Measurements from ENCODE around the gene MAP1LC3B2. TPM values are rescaled to one million over a fixed set of nuclear protein-coding genes. Genes with fewer than 3 reads are reported as not detected.

The MAP1LC3B2 gene
- total RNA-seq, 2 donors from 2014 or later = 0.90 to 0.97 TPM

GRCh38 chr12:116601933-116602810 lies 43.0 kb downstream of the MAP1LC3B2 start:
- Mint-ChIP-seq H3K4me1 (peaks cover 10% of the 10 kb centered on the region), H3K4me3 (no peak overlapping the region), H3K27ac (no peak overlapping the region), H3K36me3 (ENCODE audit: low read depth) (no peaks in the 10 kb centered on the region), H3K27me3 (peaks cover 3% of the 10 kb centered on the region), H3K9me3 (no peaks in the 10 kb centered on the region)
- ATAC-seq (replicated peaks) = no peak

- Mint-ChIP-seq H3K4me3 (no peak overlapping the region), H3K4me1 (peaks cover 10% of the 10 kb centered on the region), H3K36me3 (ENCODE audit: low read depth) (no peaks in the 10 kb centered on the region), H3K27me3 (peaks cover 3% of the 10 kb centered on the region), H3K27ac (no peak overlapping the region), H3K9me3 (no peaks in the 10 kb centered on the region)
- no peak for ATAC-seq (replicated peaks)
These were observed 44.5 kb downstream of the MAP1LC3B2 start for GRCh38 chr12:116603546-116604177.

GRCh38 chr12:116604178-116604895 lies 45.2 kb downstream of the MAP1LC3B2 start:
- Mint-ChIP-seq H3K36me3 (ENCODE audit: low read depth) (no peaks in the 10 kb centered on the region), H3K4me1 (peaks cover 10% of the 10 kb centered on the region), H3K9me3 (no peaks in the 10 kb centered on the region), H3K27ac (no peak overlapping the region), H3K4me3 (no peak overlapping the region), H3K27me3 (peaks cover 3% of the 10 kb centered on the region)
- no peak for ATAC-seq (replicated peaks)

GRCh38 chr12:116604951-116605641 lies 45.9 kb downstream of the MAP1LC3B2 start:
- Mint-ChIP-seq H3K27me3 (peaks cover 3% of the 10 kb centered on the region), H3K4me3 (no peak overlapping the region), H3K27ac (no peak overlapping the region), H3K36me3 (ENCODE audit: low read depth) (no peaks in the 10 kb centered on the region), H3K9me3 (no peaks in the 10 kb centered on the region), H3K4me1 (peaks cover 10% of the 10 kb centered on the region)
- no peak for ATAC-seq (replicated peaks)

- H3K9me3 Mint-ChIP-seq = no peaks in the 10 kb centered on the region
- H3K27ac Mint-ChIP-seq = no peak overlapping the region
- no peak for ATAC-seq (replicated peaks)
- no peaks in the 10 kb centered on the region for H3K36me3 Mint-ChIP-seq (ENCODE audit: low read depth)
- H3K4me3 Mint-ChIP-seq = no peak overlapping the region
- peaks cover 3% of the 10 kb centered on the region for H3K27me3 Mint-ChIP-seq
- H3K4me1 Mint-ChIP-seq = peaks cover 9% of the 10 kb centered on the region
These were observed 47.2 kb downstream of the MAP1LC3B2 start for GRCh38 chr12:116606397-116606796.

GRCh38 chr12:116607039-116607438 lies 47.9 kb downstream of the MAP1LC3B2 start:
- Mint-ChIP-seq H3K4me3 (no peak overlapping the region), H3K9me3 (no peaks in the 10 kb centered on the region), H3K27me3 (peaks cover 3% of the 10 kb centered on the region), H3K27ac (no peak overlapping the region), H3K36me3 (ENCODE audit: low read depth) (no peaks in the 10 kb centered on the region), H3K4me1 (peaks cover 3% of the 10 kb centered on the region)
- no peak for ATAC-seq (replicated peaks)

GRCh38 chr12:116609319-116610114 lies 50.3 kb downstream of the MAP1LC3B2 start:
- no peak overlapping the region for H3K27ac Mint-ChIP-seq
- no peaks in the 10 kb centered on the region for H3K9me3 Mint-ChIP-seq
- no peak for ATAC-seq (replicated peaks)
- no peak overlapping the region for H3K4me3 Mint-ChIP-seq
- no peaks in the 10 kb centered on the region for H3K36me3 Mint-ChIP-seq (ENCODE audit: low read depth)
- peaks cover 3% of the 10 kb centered on the region for H3K27me3 Mint-ChIP-seq
- no peaks in the 10 kb centered on the region for H3K4me1 Mint-ChIP-seq

GRCh38 chr12:116610971-116611541 lies 51.9 kb downstream of the MAP1LC3B2 start:
- Mint-ChIP-seq H3K4me3 (no peak overlapping the region), H3K36me3 (ENCODE audit: low read depth) (no peaks in the 10 kb centered on the region), H3K4me1 (no peaks in the 10 kb centered on the region), H3K27me3 (no peaks in the 10 kb centered on the region), H3K27ac (no peak overlapping the region), H3K9me3 (no peaks in the 10 kb centered on the region)
- ATAC-seq (replicated peaks) = no peak

- H3K27ac Mint-ChIP-seq = no peak overlapping the region
- ATAC-seq (replicated peaks) = no peak
- H3K27me3 Mint-ChIP-seq = no peaks in the 10 kb centered on the region
- no peaks in the 10 kb centered on the region for H3K36me3 Mint-ChIP-seq (ENCODE audit: low read depth)
- no peak overlapping the region for H3K4me3 Mint-ChIP-seq
- H3K4me1 Mint-ChIP-seq = no peaks in the 10 kb centered on the region
- no peaks in the 10 kb centered on the region for H3K9me3 Mint-ChIP-seq
These were observed 53.3 kb downstream of the MAP1LC3B2 start for GRCh38 chr12:116612436-116612835.

- H3K4me3 Mint-ChIP-seq = no peak overlapping the region
- H3K27ac Mint-ChIP-seq = no peak overlapping the region
- ATAC-seq (replicated peaks) = no peak
- H3K27me3 Mint-ChIP-seq = no peaks in the 10 kb centered on the region
- no peaks in the 10 kb centered on the region for H3K4me1 Mint-ChIP-seq
- no peaks in the 10 kb centered on the region for H3K36me3 Mint-ChIP-seq (ENCODE audit: low read depth)
- no peaks in the 10 kb centered on the region for H3K9me3 Mint-ChIP-seq
These were observed 54.1 kb downstream of the MAP1LC3B2 start for GRCh38 chr12:116613256-116613655.

GRCh38 chr12:116614194-116614915 lies 55.2 kb downstream of the MAP1LC3B2 start:
- Mint-ChIP-seq H3K27me3 (peaks cover 6% of the 10 kb centered on the region), H3K9me3 (no peaks in the 10 kb centered on the region), H3K4me1 (no peaks in the 10 kb centered on the region), H3K36me3 (ENCODE audit: low read depth) (no peaks in the 10 kb centered on the region), H3K27ac (no peak overlapping the region), H3K4me3 (no peak overlapping the region)
- ATAC-seq (replicated peaks) = no peak

- Mint-ChIP-seq H3K27me3 (peaks cover 13% of the 10 kb centered on the region), H3K9me3 (no peaks in the 10 kb centered on the region), H3K4me1 (no peaks in the 10 kb centered on the region), H3K27ac (no peak overlapping the region), H3K36me3 (ENCODE audit: low read depth) (no peaks in the 10 kb centered on the region), H3K4me3 (no peak overlapping the region)
- no peak for ATAC-seq (replicated peaks)
These were observed 56.1 kb downstream of the MAP1LC3B2 start for GRCh38 chr12:116615141-116615861.

Measured in activated T-helper 17 cell treated with anti-CD3 and anti-CD28 coated beads, Interleukin-2, amount 50 U/mL, for 72 hours (primary cell).